ENCODE results near the gene PPM1K. TPM values are rescaled to one million over a fixed set of nuclear protein-coding genes. Genes with fewer than 3 reads are reported as not detected.

Gene PPM1K
- total and polyA plus RNA-seq, 10 donors = 13.4 to 73.5 (median 45.0) TPM

DNA sequence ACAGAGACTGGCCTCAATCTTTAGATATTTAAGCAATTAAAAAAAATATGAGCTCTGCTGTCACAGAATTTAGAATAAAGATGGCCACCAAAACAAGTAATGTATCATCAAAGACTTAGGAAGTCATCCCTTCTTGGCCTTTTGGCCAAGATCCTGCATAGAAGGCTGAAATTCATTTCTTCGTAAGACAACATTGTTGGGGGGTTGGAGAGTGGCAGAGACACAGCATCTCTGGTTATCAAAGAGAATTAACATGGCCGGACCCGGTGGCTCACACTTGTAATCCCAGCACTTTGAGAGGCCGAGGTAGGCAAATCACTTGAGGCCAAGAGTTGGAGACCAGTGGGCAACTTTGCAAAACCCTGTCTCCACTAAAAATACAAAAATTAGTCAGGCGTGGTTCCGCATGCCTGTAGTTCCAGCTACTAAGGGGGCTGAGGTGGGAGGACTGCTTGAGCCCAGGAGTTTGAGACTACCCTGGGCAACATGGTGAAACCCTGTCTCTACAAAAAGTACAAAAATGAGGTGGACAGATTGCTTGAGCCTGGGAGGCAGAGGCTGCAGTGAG, 4.0 kb downstream of the PPM1K start:
- peak overlapping the region in 5 of 8 donors; percentile 22 to 100 (median 99) for H3K27ac ChIP-seq
- intact Hi-C loops (cut with DNase I; ENCODE audit: low total_unique reads) = loop anchor here (10.0 kb wide), 2 partner anchors 94 to 194 kb away; partner anchors contain the start of gene HERC6

DNA sequence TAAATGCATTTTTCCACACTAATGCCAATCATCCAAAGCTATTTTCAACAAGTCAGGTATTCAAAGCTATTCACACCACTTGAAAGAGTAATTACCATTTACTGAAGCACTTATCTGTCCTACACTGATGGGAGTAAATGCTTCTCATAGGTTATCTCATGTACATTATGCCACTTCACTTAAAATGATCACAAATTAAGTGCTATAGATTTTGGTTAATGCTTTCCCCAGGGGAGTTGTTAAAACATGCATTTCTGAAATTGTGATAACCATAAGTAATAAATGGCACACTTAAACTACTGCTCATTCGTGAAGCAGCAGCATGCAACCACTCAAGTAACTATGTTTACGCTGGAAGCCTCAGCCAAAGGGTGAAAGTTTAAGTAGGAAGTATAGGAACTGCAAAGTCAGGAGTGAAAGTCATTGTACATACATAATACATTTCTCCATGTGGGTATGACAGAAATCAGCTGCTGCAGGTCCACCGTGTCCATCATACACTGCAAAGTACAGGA, 6.6 kb downstream of the PPM1K start:
- H3K27ac ChIP-seq = no peak overlapping the region
- peaks cover 0 to 48% (median 3%) of the 10 kb centered on the region in 6 donors for H3K36me3 ChIP-seq
- peaks cover 18 to 82% (median 57%) of the 10 kb centered on the region in 6 donors for H3K4me1 ChIP-seq
- H3K27me3 ChIP-seq (replicated peaks in 1 of 7) = no peaks in the 10 kb centered on the region
- no peak overlapping the region for H3K4me3 ChIP-seq
- WGBS, 5 donors = 72 to 95% (median 90%) methylated on average over 3 of the region's 3 CpGs
- no peak for DNase-seq
- H3K9me3 ChIP-seq = peaks cover 0 to 14% (median 0%) of the 10 kb centered on the region in 8 donors
- TF ChIP-seq, protein P1, sequence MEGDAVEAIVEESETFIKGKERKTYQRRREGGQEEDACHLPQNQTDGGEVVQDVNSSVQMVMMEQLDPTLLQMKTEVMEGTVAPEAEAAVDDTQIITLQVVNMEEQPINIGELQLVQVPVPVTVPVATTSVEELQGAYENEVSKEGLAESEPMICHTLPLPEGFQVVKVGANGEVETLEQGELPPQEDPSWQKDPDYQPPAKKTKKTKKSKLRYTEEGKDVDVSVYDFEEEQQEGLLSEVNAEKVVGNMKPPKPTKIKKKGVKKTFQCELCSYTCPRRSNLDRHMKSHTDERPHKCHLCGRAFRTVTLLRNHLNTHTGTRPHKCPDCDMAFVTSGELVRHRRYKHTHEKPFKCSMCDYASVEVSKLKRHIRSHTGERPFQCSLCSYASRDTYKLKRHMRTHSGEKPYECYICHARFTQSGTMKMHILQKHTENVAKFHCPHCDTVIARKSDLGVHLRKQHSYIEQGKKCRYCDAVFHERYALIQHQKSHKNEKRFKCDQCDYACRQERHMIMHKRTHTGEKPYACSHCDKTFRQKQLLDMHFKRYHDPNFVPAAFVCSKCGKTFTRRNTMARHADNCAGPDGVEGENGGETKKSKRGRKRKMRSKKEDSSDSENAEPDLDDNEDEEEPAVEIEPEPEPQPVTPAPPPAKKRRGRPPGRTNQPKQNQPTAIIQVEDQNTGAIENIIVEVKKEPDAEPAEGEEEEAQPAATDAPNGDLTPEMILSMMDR (IDR thresholded peaks at IDR 0.05 in 8 of 11, conservative IDR thresholded peaks at IDR 0.05 in 3 of 11) = no peak
- TF ChIP-seq POLR2A (IDR thresholded peaks at IDR 0.05) = no peak
- no peak for TF ChIP-seq POLR2AphosphoS5 (IDR thresholded peaks at IDR 0.05)
- intact Hi-C loops (cut with DNase I; ENCODE audit: low total_unique reads) = no loop called here

More for the DNA sequence above, 4.0 kb downstream of the PPM1K start:
- Histone ChIP-seq H3K27me3 (replicated peaks in 1 of 7) (no peaks in the 10 kb centered on the region), H3K36me3 (peaks cover 0 to 29% (median 3%) of the 10 kb centered on the region in 6 donors), H3K9me3 (peaks cover 0 to 14% (median 0%) of the 10 kb centered on the region in 8 donors), H3K4me3 (peak overlapping the region in 1 of 8 donors; percentile 37), H3K4me1 (peaks cover 20 to 87% (median 59%) of the 10 kb centered on the region in 6 donors)
- TF ChIP-seq, protein P1 (IDR thresholded peaks at IDR 0.05 in 8 of 11, conservative IDR thresholded peaks at IDR 0.05 in 3 of 11) = no peak
- no peak for TF ChIP-seq POLR2A (IDR thresholded peaks at IDR 0.05)
- WGBS, 5 donors = 82 to 91% (median 85%) methylated on average over 6 of the region's 6 CpGs
- no peak for DNase-seq

DNA sequence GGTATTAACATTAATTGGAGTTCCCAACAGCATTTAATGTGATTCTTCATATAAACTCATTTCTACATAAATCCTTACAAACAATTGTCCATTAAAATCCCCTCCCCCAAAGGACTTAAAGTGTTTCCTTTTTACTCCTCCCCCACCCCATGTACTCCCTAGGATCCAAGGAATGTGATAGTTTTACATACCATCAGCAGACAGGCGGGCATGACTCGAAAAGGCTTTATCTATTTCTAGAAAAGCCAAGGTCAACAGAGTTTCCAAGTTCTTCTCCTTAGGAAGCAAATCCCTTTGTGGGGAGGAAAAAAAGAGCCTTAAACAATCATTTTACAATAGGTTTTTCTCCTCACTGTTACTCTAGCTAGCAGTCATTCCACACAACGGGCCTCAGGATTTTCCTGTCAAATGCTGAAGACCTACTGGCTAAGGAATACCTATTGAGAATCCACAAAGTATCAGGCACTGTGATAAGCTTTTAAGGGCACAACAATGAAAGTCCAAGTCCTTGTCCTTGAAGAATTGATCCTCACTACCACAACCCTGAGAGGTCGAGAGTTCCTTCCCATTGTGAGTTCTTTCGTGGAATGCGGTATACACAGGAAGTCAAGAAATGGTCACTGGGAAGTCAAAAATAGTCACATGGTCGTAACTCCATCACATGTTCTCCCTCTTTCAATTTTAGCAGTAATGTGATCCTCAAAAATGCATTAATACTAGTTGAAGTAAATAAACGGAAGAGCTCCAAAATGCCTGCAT, 7.2 kb downstream of the PPM1K start:
- no peak overlapping the region for H3K4me3 ChIP-seq
- intact Hi-C loops (cut with DNase I; ENCODE audit: low total_unique reads) = no loop called here
- H3K9me3 ChIP-seq = peaks cover 0 to 14% (median 0%) of the 10 kb centered on the region in 8 donors
- no peak overlapping the region for H3K27ac ChIP-seq
- H3K36me3 ChIP-seq = peaks cover 0 to 51% (median 3%) of the 10 kb centered on the region in 6 donors
- no peak for DNase-seq
- 82 to 90% (median 88%) methylated on average over 8 of the region's 8 CpGs for WGBS, 5 donors
- no peaks in the 10 kb centered on the region for H3K27me3 ChIP-seq (replicated peaks in 1 of 7)
- no peak for TF ChIP-seq POLR2AphosphoS5 (IDR thresholded peaks at IDR 0.05)
- TF ChIP-seq, protein P1 (IDR thresholded peaks at IDR 0.05 in 8 of 11, conservative IDR thresholded peaks at IDR 0.05 in 3 of 11) = no peak
- TF ChIP-seq POLR2A (IDR thresholded peaks at IDR 0.05) = no peak
- H3K4me1 ChIP-seq = peaks cover 13 to 76% (median 50%) of the 10 kb centered on the region in 6 donors
